Measurements from ENCODE around the gene PTPRK. TPM values are rescaled to one million over a fixed set of nuclear protein-coding genes. Genes with fewer than 3 reads are reported as not detected.
A peak's percentile ranks its signal among the peaks of the same experiment; 100 is the strongest.

PTPRK gene
- total RNA-seq, 1 experiment from 2014 or later, result 24.4 TPM

GRCh38 chr6:128389820-128390534, 130.4 kb downstream of the PTPRK start:
- DNase-seq (ENCODE audit: low spot score), result no peak

GRCh38 chr6:128388380-128388779, 132.0 kb downstream of the PTPRK start:
- no peak for DNase-seq (ENCODE audit: low spot score)

- DNase-seq (ENCODE audit: low spot score), result no peak
These were observed 139.5 kb downstream of the PTPRK start for GRCh38 chr6:128380891-128381290.

GRCh38 chr6:128379577-128379976, 140.8 kb downstream of the PTPRK start:
- no peak for DNase-seq (ENCODE audit: low spot score)

GRCh38 chr6:128376952-128377503, 143.4 kb downstream of the PTPRK start:
- no peak for DNase-seq (ENCODE audit: low spot score)

GRCh38 chr6:128371136-128371535, 149.3 kb downstream of the PTPRK start:
- DNase-seq (ENCODE audit: low spot score), result no peak

- DNase-seq (ENCODE audit: low spot score), result peak; percentile 12
These were observed 150.3 kb downstream of the PTPRK start for GRCh38 chr6:128370072-128370471.

- DNase-seq (ENCODE audit: low spot score), result no peak
These were observed 152.0 kb downstream of the PTPRK start for GRCh38 chr6:128368213-128368944.

- DNase-seq (ENCODE audit: low spot score), result no peak
These were observed 153.0 kb downstream of the PTPRK start for GRCh38 chr6:128367437-128367836.

GRCh38 chr6:128365520-128366160, 154.8 kb downstream of the PTPRK start:
- DNase-seq (ENCODE audit: low spot score), result no peak

GRCh38 chr6:128364766-128365519, 155.5 kb downstream of the PTPRK start:
- DNase-seq (ENCODE audit: low spot score), result no peak

- no peak for DNase-seq (ENCODE audit: low spot score)
These were observed 157.2 kb downstream of the PTPRK start for GRCh38 chr6:128363020-128363813.

- DNase-seq (ENCODE audit: low spot score), result no peak
These were observed 159.0 kb downstream of the PTPRK start for GRCh38 chr6:128361378-128361777.

GRCh38 chr6:128358244-128358776, 162.1 kb downstream of the PTPRK start:
- DNase-seq (ENCODE audit: low spot score), result no peak

- no peak for DNase-seq (ENCODE audit: low spot score)
These were observed 162.8 kb downstream of the PTPRK start for GRCh38 chr6:128357392-128358130.

GRCh38 chr6:128352366-128352765, 168.0 kb downstream of the PTPRK start:
- no peak for DNase-seq (ENCODE audit: low spot score)

- DNase-seq (ENCODE audit: low spot score), result no peak
These were observed 169.2 kb downstream of the PTPRK start for GRCh38 chr6:128351255-128351514.

- DNase-seq (ENCODE audit: low spot score), result no peak
These were observed 169.8 kb downstream of the PTPRK start for GRCh38 chr6:128350416-128351254.

GRCh38 chr6:128347123-128347522, 173.3 kb downstream of the PTPRK start:
- no peak for DNase-seq (ENCODE audit: low spot score)
